Spleen (tissue), 13 donors: Measurements from ENCODE around the gene AK1. TPM values are rescaled to one million over a fixed set of nuclear protein-coding genes. Genes with fewer than 3 reads are reported as not detected.

Experiments
- DNase-seq: peaks from one replicate; pipeline ENCODE4 v3.0.0-alpha.2; 2020
- H3K27ac ChIP-seq, 8 donors: fragments of 200-600 bp; sonication (generic) in 7 of 8; 1 replicate in 4 of 8; 2 replicates in 4 of 8; pipeline versions ENCODE4 v1.5.0 to v1.8.0; 2016 to 2021; ENCODE audit warnings: inconsistent platforms in 4 of 8, mild to moderate bottlenecking in 4 of 8, moderate library complexity in 1 of 8
- H3K27me3 ChIP-seq, 7 donors: fragments of 200-600 bp; sonication (generic) in 6 of 7; replicated peaks in 1 of 7; 1 replicate in 4 of 7; 2 replicates in 3 of 7; pipeline versions ENCODE4 v1.5.0 to v1.8.0; 2016 to 2021; ENCODE audit warnings: inconsistent platforms in 3 of 7, mild to moderate bottlenecking in 1 of 7
- H3K36me3 ChIP-seq, 6 donors: fragments of 200-600 bp; sonication (generic) in 5 of 6; 1 replicate in 4 of 6; 2 replicates in 2 of 6; pipeline versions ENCODE4 v1.5.0 to v1.8.0; 2016 to 2021; ENCODE audit warnings: inconsistent platforms in 2 of 6
- H3K4me1 ChIP-seq, 6 donors: fragments of 200-600 bp; sonication (generic) in 5 of 6; 1 replicate in 3 of 6; 2 replicates in 3 of 6; pipeline versions ENCODE4 v1.5.0 to v1.8.0; 2016 to 2021; ENCODE audit warnings: inconsistent platforms in 3 of 6
- H3K4me3 ChIP-seq, 8 donors: fragments of 200-600 bp; sonication (generic) in 7 of 8; 1 replicate in 4 of 8; 2 replicates in 4 of 8; pipeline versions ENCODE4 v1.5.0 to v1.8.0; 2016 to 2021; ENCODE audit warnings: inconsistent platforms in 4 of 8, mild to moderate bottlenecking in 4 of 8, moderate library complexity in 2 of 8
- H3K9me3 ChIP-seq, 8 donors: fragments of 200-600 bp; sonication (generic) in 7 of 8; 1 replicate in 4 of 8; 2 replicates in 4 of 8; pipeline versions ENCODE4 v1.5.0 to v1.8.0; 2016 to 2021; ENCODE audit warnings: inconsistent platforms in 4 of 8
- POLR2A ChIP-seq, 3 donors: fragments of 450-650 bp; IDR thresholded peaks; one replicate each; pipeline ENCODE4 v1.5.1; 2017; ENCODE audit warnings: antibody characterized with exemption in 3 of 3, mild to moderate bottlenecking in 1 of 3
- POLR2AphosphoS5 ChIP-seq, 3 donors: sonication (generic); formaldehyde crosslinking; IDR thresholded peaks; one replicate each; pipeline ENCODE4 v1.5.1; 2017; ENCODE audit warnings: antibody characterized with exemption in 3 of 3
- WGBS, 5 donors: extraction: QIAGEN DNeasy Blood & Tissue Kit in 3 of 5; methylation state at CpG; one replicate each; pipeline versions ENCODE4 v1.1.5 to v1.1.7; 2013 to 2018; 5-methylcytosine and 5-hydroxymethylcytosine counted together
- intact Hi-C: fragments of 100-400 bp; cut with DNase I; formaldehyde crosslinking; loops from one replicate; pipeline ENCODE4 v1.15.0; 2023; ENCODE audit warnings: low total_unique reads
- long read RNA-seq, 2 donors: transcript quantifications; one replicate each; lab custom pipeline, GENCODE V29; 2026
- polyA plus RNA-seq, 3 donors: library from polyadenylated mRNA; stranded (reverse); fragments of 200-250 nt; gene quantifications; one replicate each; pipeline ENCODE4 v1.2.1, GENCODE V29; 2013
- total RNA-seq, 7 donors: library from RNA; depleted of rRNA in 3 of 7; stranded (reverse); fragments of >200 nt in 3 of 7; fragmentation: NEBNext Ultra II Directional in 4 of 7; extraction: Animal tissue kit (Norgen Biotek cat#: 25700) in 4 of 7; gene quantifications; one replicate each; pipeline versions ENCODE4 v1.1.0 to v1.2.1, GENCODE V29; 2016 to 2021
- TF ChIP-seq, protein P1 (sequence below), 11 experiments: fragments of 200-600 bp in 7 of 11; fragments of 450-650 bp in 4 of 11; sonication (generic) in 4 of 11; IDR thresholded peaks in 8 of 11; conservative IDR thresholded peaks in 3 of 11; 1 replicate in 7 of 11; 2 replicates in 4 of 11; pipeline versions ENCODE4 v1.4.0 to v1.8.0; 2016 to 2021; ENCODE audit warnings: antibody characterized with exemption in 11 of 11, inconsistent platforms in 4 of 11, mild to moderate bottlenecking in 1 of 11
- donor health status: healthy with polysubstance abuse.
- donor health status: DM: no; HTN: no; CAD: no; lungs with moderate emphysema.
- donor health status: DM: no; HTN: no; CAD: no.
- donor health status: Bipolar disorder and iron deficiency.
- donor health status: healthy.
- donor health status: DM: no; HTN: no; CAD: no.
- donor health status: DM: yes; HTN: yes; CAD: no.

Gene AK1, protein sequence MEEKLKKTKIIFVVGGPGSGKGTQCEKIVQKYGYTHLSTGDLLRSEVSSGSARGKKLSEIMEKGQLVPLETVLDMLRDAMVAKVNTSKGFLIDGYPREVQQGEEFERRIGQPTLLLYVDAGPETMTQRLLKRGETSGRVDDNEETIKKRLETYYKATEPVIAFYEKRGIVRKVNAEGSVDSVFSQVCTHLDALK
- 10 to 100 TPM; 41.3 to 89.7 (median 59.7) TPM for total RNA-seq
- 10 to 100 TPM; 47.0 to 97.9 (median 82.7) TPM for polyA plus RNA-seq
- long read RNA-seq, donor 1, transcript AK1-203 (7 exons, 2,266 nt): major isoform, 16 of 16 reads
- long read RNA-seq, donor 1, partial matches to known transcripts: 0 of 16 reads
- long read RNA-seq, donor 1, other reads (novel, unspliced or antisense): 0 of 16 reads
- long read RNA-seq, donor 2, transcript AK1-203 (7 exons, 2,266 nt): major isoform, 9 of 10 reads
- long read RNA-seq, donor 2, partial matches to known transcripts: 0 of 10 reads
- long read RNA-seq, donor 2, other reads (novel, unspliced or antisense): 0 of 10 reads

DNA sequence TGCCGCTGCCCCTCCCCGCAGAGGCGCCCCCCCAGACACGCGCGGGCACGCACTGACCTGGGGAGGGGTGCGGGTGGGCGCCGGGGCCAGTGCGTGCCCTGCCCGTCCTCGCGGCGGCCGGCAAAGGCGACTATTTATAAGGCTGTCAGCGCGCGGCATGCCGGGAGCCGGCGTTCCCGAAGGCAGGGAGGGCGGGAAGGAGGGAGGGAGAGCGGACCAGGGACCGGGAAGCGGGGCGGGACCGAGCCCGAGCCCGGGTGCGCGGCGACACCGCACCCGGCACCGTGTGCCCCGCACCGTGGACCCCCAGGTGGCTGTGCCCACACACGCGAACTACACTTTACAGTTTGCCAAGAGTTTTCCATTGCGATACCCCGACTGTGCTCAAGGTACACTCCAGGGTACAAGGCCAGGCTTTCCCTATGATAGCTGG is at the start of gene AK1:
Gene AK1, minus strand, starts transcription at position 110 of the 433 bp plus-strand sequence. CDS start 3,058 bp downstream, outside the sequence.
- 3 to 6% (median 5%) methylated on average over 30 to 44 of the region's 44 CpGs; no CpG with 5 or more reads in 1 of the 5 donors for WGBS, 5 donors
- Histone ChIP-seq H3K4me3 (peak within 1 kb of the TSS; percentile 37 to 71 (median 40)), H3K9me3 (no peaks in the 10 kb centered on the region), H3K4me1 (peaks cover 14 to 87% (median 56%) of the 10 kb centered on the region in 6 donors), H3K27me3 (peaks cover 0 to 17% (median 4%) of the 10 kb centered on the region in 7 donors), H3K27ac (peak within 1 kb of the TSS; percentile 15 to 83 (median 78)), H3K36me3 (peaks cover 0 to 7% (median 0%) of the 10 kb centered on the region in 6 donors)
- DNase-seq: peak; percentile 86
- peak; percentile 64 to 85 (median 85) for TF ChIP-seq POLR2AphosphoS5 (IDR thresholded peaks at IDR 0.05)
- TF ChIP-seq, protein P1, sequence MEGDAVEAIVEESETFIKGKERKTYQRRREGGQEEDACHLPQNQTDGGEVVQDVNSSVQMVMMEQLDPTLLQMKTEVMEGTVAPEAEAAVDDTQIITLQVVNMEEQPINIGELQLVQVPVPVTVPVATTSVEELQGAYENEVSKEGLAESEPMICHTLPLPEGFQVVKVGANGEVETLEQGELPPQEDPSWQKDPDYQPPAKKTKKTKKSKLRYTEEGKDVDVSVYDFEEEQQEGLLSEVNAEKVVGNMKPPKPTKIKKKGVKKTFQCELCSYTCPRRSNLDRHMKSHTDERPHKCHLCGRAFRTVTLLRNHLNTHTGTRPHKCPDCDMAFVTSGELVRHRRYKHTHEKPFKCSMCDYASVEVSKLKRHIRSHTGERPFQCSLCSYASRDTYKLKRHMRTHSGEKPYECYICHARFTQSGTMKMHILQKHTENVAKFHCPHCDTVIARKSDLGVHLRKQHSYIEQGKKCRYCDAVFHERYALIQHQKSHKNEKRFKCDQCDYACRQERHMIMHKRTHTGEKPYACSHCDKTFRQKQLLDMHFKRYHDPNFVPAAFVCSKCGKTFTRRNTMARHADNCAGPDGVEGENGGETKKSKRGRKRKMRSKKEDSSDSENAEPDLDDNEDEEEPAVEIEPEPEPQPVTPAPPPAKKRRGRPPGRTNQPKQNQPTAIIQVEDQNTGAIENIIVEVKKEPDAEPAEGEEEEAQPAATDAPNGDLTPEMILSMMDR (IDR thresholded peaks at IDR 0.05 in 8 of 11, conservative IDR thresholded peaks at IDR 0.05 in 3 of 11): no peak
- intact Hi-C loops: no loop called here

DNA sequence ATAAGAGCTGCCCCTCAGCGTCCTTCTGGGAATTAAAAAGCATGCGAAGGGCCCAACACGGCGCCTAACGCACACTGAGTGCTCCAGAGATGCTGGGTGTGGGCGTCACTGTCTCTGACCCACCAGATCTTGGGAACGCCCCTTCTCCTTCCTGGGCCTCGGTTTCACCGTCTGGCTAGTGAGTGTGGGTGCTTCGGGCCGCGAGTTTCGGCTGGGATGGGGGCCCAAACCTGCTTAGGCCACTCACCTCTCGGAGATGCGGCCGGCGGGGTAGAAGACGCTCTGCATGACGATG is 49.4 kb upstream of the AK1 start:
- TF ChIP-seq POLR2A (IDR thresholded peaks at IDR 0.05): no peak
- peak in 1 of 3 donors; percentile 21 for TF ChIP-seq POLR2AphosphoS5 (IDR thresholded peaks at IDR 0.05)
- Histone ChIP-seq H3K36me3 (no peaks in the 10 kb centered on the region), H3K9me3 (no peaks in the 10 kb centered on the region), H3K4me1 (peaks cover 30 to 67% (median 46%) of the 10 kb centered on the region in 6 donors), H3K4me3 (peak overlapping the region in 6 of 8 donors; percentile 24 to 70 (median 36)), H3K27me3 (peaks cover 0 to 80% (median 16%) of the 10 kb centered on the region in 7 donors), H3K27ac (no peak overlapping the region)
- 8 to 11% (median 10%) methylated on average over 19 of the region's 19 CpGs for WGBS, 5 donors
- intact Hi-C loops: no loop called here
- DNase-seq: no peak

DNA sequence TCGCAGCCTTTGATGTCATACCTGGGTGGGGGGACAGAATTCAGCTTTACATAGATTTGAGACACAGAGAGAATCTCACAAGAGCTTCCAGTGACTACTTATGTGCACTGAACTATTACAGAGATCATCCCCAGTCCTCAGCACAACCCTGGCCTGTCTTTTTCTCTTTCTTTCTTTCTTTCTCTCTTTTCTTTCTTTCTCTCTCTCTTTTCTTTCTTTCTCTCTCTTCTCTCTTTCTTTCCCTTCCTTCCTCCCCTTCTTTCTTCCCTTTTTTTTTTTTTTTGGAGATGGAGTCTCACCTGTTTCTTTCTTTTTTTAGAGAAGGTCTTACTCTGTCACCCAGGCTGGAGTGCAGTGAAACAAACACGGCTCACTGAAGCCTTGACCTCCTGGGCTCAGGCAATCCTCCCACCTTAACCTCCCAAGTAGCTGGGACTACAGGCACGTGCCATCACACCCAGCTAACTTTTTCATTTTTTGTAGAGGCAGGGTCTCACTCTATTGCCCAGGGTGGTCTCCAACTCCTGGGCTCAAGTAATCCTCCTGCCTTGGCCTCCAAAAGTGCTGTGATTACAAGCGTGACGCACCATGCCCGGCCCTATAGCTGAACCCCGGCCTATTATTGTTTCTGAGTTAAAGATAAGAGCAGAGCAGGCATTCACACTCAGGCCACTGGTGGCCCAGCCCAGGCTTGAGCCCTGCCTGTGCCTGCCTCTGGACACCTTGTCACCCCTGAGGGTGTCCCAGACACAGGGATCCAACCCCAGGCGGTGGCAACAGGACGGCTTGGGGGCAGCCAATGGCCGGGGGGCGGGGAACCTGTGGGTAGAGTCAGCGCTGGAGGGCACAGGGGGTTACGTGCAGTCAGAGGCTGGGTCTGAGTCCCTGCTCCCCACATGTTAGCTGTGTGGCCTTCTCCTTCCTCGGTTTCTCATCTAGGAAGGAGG is 48.8 kb upstream of the AK1 start:
- 73 to 80% (median 78%) methylated on average over 9 to 14 of the region's 14 CpGs for WGBS, 5 donors
- no peak for DNase-seq
- TF ChIP-seq, protein P1 (IDR thresholded peaks at IDR 0.05 in 8 of 11, conservative IDR thresholded peaks at IDR 0.05 in 3 of 11): no peak
- intact Hi-C loops: no loop called here
- H3K27me3 ChIP-seq: peaks cover 0 to 82% (median 16%) of the 10 kb centered on the region in 7 donors
- no peak overlapping the region for H3K27ac ChIP-seq
- H3K4me3 ChIP-seq: peak overlapping the region in 1 of 8 donors; percentile 70
- no peaks in the 10 kb centered on the region for H3K36me3 ChIP-seq
- peaks cover 33 to 67% (median 46%) of the 10 kb centered on the region in 6 donors for H3K4me1 ChIP-seq
- H3K9me3 ChIP-seq: no peaks in the 10 kb centered on the region

DNA sequence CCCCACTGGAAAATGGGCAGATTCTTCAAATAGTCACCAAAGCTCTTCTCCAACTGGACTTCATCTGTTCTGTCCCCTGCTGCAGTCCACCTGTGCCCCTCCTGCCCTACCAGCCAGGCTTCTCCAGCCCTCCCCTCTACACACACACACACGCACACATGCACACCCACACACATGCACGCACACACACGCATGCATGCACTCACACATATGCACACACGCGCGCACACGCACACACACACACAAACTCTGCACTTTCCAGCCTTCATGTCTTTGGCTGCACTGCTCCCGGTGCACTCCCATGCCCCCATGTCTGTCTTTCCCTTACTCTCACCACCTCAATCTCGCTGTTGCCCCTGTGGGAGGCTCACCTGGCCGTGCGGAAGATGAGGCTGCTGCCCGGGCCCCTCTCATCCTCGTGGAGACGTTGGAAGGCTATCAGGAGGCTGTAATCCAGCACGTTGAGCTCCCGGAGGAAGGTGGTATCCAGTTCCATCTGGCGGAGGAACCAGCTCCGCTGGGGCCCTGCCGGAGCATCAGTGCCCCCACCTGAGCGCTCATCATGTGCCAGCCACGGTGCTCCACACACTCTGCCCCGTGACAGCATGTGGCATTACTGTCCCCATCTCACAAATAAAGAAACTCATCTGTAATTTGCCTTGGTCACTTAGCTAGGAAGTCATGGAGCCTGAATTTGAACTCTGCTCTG is 47.4 kb upstream of the AK1 start:
- H3K27ac ChIP-seq: no peak overlapping the region
- TF ChIP-seq, protein P1 (IDR thresholded peaks at IDR 0.05 in 8 of 11, conservative IDR thresholded peaks at IDR 0.05 in 3 of 11): no peak
- TF ChIP-seq POLR2AphosphoS5 (IDR thresholded peaks at IDR 0.05): no peak
- no peak for TF ChIP-seq POLR2A (IDR thresholded peaks at IDR 0.05)
- H3K36me3 ChIP-seq: no peaks in the 10 kb centered on the region
- DNase-seq: no peak
- H3K27me3 ChIP-seq: peaks cover 0 to 68% (median 16%) of the 10 kb centered on the region in 7 donors
- 89 to 96% (median 93%) methylated on average over 22 of the region's 22 CpGs for WGBS, 5 donors
- H3K9me3 ChIP-seq: no peaks in the 10 kb centered on the region
- H3K4me3 ChIP-seq: no peak overlapping the region
- intact Hi-C loops: loop anchor here (5.0 kb wide), 3 partner anchors 138 to 423 kb away; partner anchors contain the start of genes CDK9 and TOR2A
- peaks cover 26 to 67% (median 42%) of the 10 kb centered on the region in 6 donors for H3K4me1 ChIP-seq
